Measurements from ENCODE around the gene TBX10.

GRCh38 chr11:67609316-67609715 is 30.2 kb downstream of the TBX10 start:
- TF ChIP-seq SUZ12 (IDR thresholded peaks at IDR 0.05; ENCODE audit: extremely low read depth, insufficient read depth, insufficient read length) (no peak), ZNF274 (IDR thresholded peaks at IDR 0.05; ENCODE audit: low read depth, low read length) (no peak)

Measured in NT2/D1 (cell line).